ENCODE results near the gene HTD2.
A peak's percentile ranks its signal among the peaks of the same experiment; 100 is the strongest.

The HTD2 gene

GRCh38 chr3:58291671-58292338 is 14.5 kb upstream of the HTD2 start:
- Histone ChIP-seq H3K36me3 (ENCODE audit: low read depth) (no peaks in the 10 kb centered on the region), H3K4me3 (ENCODE audit: severe bottlenecking) (no peak overlapping the region), H3K9me3 (ENCODE audit: severe bottlenecking) (no peaks in the 10 kb centered on the region), H3K27me3 (ENCODE audit: insufficient read depth, poor library complexity, severe bottlenecking) (no peaks in the 10 kb centered on the region), H3K4me1 (ENCODE audit: insufficient read depth, poor library complexity, severe bottlenecking) (no peaks in the 10 kb centered on the region), H3K27ac (ENCODE audit: poor library complexity, severe bottlenecking) (no peak overlapping the region)
- DNase-seq (ENCODE audit: low spot score), result no peak
- ATAC-seq (ENCODE audit: low read depth), result no peak
- TF ChIP-seq CTCF (IDR thresholded peaks at IDR 0.05; ENCODE audit: poor library complexity, severe bottlenecking), result no peak

DNA sequence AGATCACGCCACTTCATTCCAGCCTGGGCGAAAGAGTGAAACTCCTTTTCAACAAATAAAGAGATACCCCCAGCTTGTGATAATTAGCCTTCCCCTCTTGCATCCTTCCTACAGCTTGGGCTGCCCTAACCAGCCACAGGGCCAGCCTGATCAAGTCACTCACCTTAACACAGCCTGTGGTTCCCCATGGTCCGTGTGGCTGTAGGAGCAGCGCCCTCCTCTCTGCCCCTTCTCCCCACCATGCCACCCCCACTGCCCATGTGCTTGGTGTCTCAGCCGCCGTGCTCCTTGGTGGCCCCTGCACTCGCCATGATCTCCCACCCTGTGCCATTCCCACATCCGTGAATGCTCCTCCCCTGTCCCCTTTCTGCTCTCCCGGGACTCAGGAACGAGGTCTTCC is 13.5 kb upstream of the HTD2 start:
- ATAC-seq (ENCODE audit: low read depth), result no peak

GRCh38 chr3:58293516-58293915 is 12.8 kb upstream of the HTD2 start:
- H3K4me3 ChIP-seq (ENCODE audit: severe bottlenecking), result no peak overlapping the region
- ATAC-seq (ENCODE audit: low read depth) (no peak), DNase-seq (ENCODE audit: low spot score) (no peak)
- H3K4me1 ChIP-seq (ENCODE audit: insufficient read depth, poor library complexity, severe bottlenecking), result no peaks in the 10 kb centered on the region
- H3K36me3 ChIP-seq (ENCODE audit: low read depth), result no peaks in the 10 kb centered on the region
- no peak overlapping the region for H3K27ac ChIP-seq (ENCODE audit: poor library complexity, severe bottlenecking)
- no peaks in the 10 kb centered on the region for H3K27me3 ChIP-seq (ENCODE audit: insufficient read depth, poor library complexity, severe bottlenecking)
- no peak for TF ChIP-seq CTCF (IDR thresholded peaks at IDR 0.05; ENCODE audit: poor library complexity, severe bottlenecking)
- H3K9me3 ChIP-seq (ENCODE audit: severe bottlenecking), result no peaks in the 10 kb centered on the region

More for the DNA sequence above, 13.5 kb upstream of the HTD2 start:
- Histone ChIP-seq H3K9me3 (ENCODE audit: severe bottlenecking) (no peaks in the 10 kb centered on the region), H3K36me3 (ENCODE audit: low read depth) (no peaks in the 10 kb centered on the region), H3K27ac (ENCODE audit: poor library complexity, severe bottlenecking) (no peak overlapping the region), H3K4me1 (ENCODE audit: insufficient read depth, poor library complexity, severe bottlenecking) (no peaks in the 10 kb centered on the region), H3K27me3 (ENCODE audit: insufficient read depth, poor library complexity, severe bottlenecking) (no peaks in the 10 kb centered on the region), H3K4me3 (ENCODE audit: severe bottlenecking) (no peak overlapping the region)
- no peak for DNase-seq (ENCODE audit: low spot score)
- no peak for TF ChIP-seq CTCF (IDR thresholded peaks at IDR 0.05; ENCODE audit: poor library complexity, severe bottlenecking)

- Histone ChIP-seq H3K27ac (ENCODE audit: poor library complexity, severe bottlenecking) (no peak overlapping the region), H3K4me1 (ENCODE audit: insufficient read depth, poor library complexity, severe bottlenecking) (no peaks in the 10 kb centered on the region), H3K4me3 (ENCODE audit: severe bottlenecking) (no peak overlapping the region), H3K36me3 (ENCODE audit: low read depth) (no peaks in the 10 kb centered on the region), H3K27me3 (ENCODE audit: insufficient read depth, poor library complexity, severe bottlenecking) (no peaks in the 10 kb centered on the region), H3K9me3 (ENCODE audit: severe bottlenecking) (no peaks in the 10 kb centered on the region)
- no peak for DNase-seq (ENCODE audit: low spot score)
- ATAC-seq (ENCODE audit: low read depth), result no peak
- TF ChIP-seq CTCF (IDR thresholded peaks at IDR 0.05; ENCODE audit: poor library complexity, severe bottlenecking), result no peak
Measured at GRCh38 chr3:58296269-58296668, 10.1 kb upstream of the HTD2 start.

GRCh38 chr3:58296843-58297242 is 9.5 kb upstream of the HTD2 start:
- TF ChIP-seq CTCF (IDR thresholded peaks at IDR 0.05; ENCODE audit: poor library complexity, severe bottlenecking), result no peak
- DNase-seq (ENCODE audit: low spot score), result no peak
- no peak overlapping the region for H3K27ac ChIP-seq (ENCODE audit: poor library complexity, severe bottlenecking)
- H3K27me3 ChIP-seq (ENCODE audit: insufficient read depth, poor library complexity, severe bottlenecking), result no peaks in the 10 kb centered on the region
- no peaks in the 10 kb centered on the region for H3K36me3 ChIP-seq (ENCODE audit: low read depth)
- no peaks in the 10 kb centered on the region for H3K4me1 ChIP-seq (ENCODE audit: insufficient read depth, poor library complexity, severe bottlenecking)
- peak; percentile 44 for ATAC-seq (ENCODE audit: low read depth)
- no peak overlapping the region for H3K4me3 ChIP-seq (ENCODE audit: severe bottlenecking)
- no peaks in the 10 kb centered on the region for H3K9me3 ChIP-seq (ENCODE audit: severe bottlenecking)
